ENCODE data around the gene PLCD1. TPM values are rescaled to one million over a fixed set of nuclear protein-coding genes. Genes with fewer than 3 reads are reported as not detected.

PLCD1 gene
- 3.3 to 5.1 TPM (median 3.7 TPM) in 5 replicates for total RNA-seq (2022; extraction: Qiagen RNA extraction)

GRCh38 chr3:38029400-38030125 is at the start of gene PLCD1:
Gene PLCD1 (minus strand): TSS chr3:38029642. CDS start chr3:38029539, 103 bp downstream.

GRCh38 chr3:38039101-38039898 is 9.9 kb upstream of the PLCD1 start, which contains the start of gene DLEC1:
Gene DLEC1 (plus strand): TSS chr3:38039208. CDS start chr3:38039226, 18 bp downstream.

GRCh38 chr3:37990527-37990926 is 38.9 kb downstream of the PLCD1 start, which contains the start of gene VILL:
Gene VILL (plus strand): TSS chr3:37990786. CDS start chr3:37993673, 2,887 bp downstream.

Other genes with a start within 250 kb of the PLCD1 start
- 12.1 to 16.5 TPM (median 13.1 TPM) in 5 replicates for gene CTDSPL, start 167.8 kb downstream of the PLCD1 start, total RNA-seq (2022; extraction: Qiagen RNA extraction)
- gene VILL, start 38.9 kb downstream of the PLCD1 start, total RNA-seq (2022; extraction: Qiagen RNA extraction): 0.07 to 0.32 TPM (median 0.18 TPM) in 4 of 5 replicates, not detected in the other
- gene DLEC1, start 9.6 kb upstream of the PLCD1 start, total RNA-seq (2022; extraction: Qiagen RNA extraction): 0.03 to 0.05 TPM (median 0.04 TPM) in 3 of 5 replicates, not detected in the others
- 41.6 to 52.7 TPM (median 46.9 TPM) in 5 replicates for gene ACAA1, start 107.5 kb upstream of the PLCD1 start, total RNA-seq (2022; extraction: Qiagen RNA extraction)
- gene MYD88, start 109.0 kb upstream of the PLCD1 start, total RNA-seq (2022; extraction: Qiagen RNA extraction): 22.1 to 25.2 TPM (median 23.1 TPM) in 5 replicates
- gene OXSR1, start 135.9 kb upstream of the PLCD1 start, total RNA-seq (2022; extraction: Qiagen RNA extraction): 26.3 to 37.2 TPM (median 35.1 TPM) in 5 replicates
- not detected in 5 replicates for gene SLC22A13, start 236.2 kb upstream of the PLCD1 start, total RNA-seq (2022; extraction: Qiagen RNA extraction)